ENCODE data around the gene LRRC59.
"Not testable (repeated sequence)": the region's sequence is repeated elsewhere in the genome, so short reads cannot be mapped to it uniquely, and the experiment has no call there.

The LRRC59 gene

GRCh38 chr17:50345432-50346312 lies 51.7 kb downstream of the LRRC59 start, which contains the start of gene XYLT2:
Gene XYLT2, plus strand, starts transcription at chr17:50346126. Its CDS starts 15 bp downstream, at chr17:50346141.
- no peak for DNase-seq

- no peak for DNase-seq
These were observed 52.5 kb downstream of the LRRC59 start for GRCh38 chr17:50344731-50345365.

- no peak for DNase-seq
These were observed 57.9 kb downstream of the LRRC59 start for GRCh38 chr17:50339381-50339780.

GRCh38 chr17:50338645-50339044 lies 58.7 kb downstream of the LRRC59 start:
- DNase-seq: no peak

- DNase-seq: no peak
These were observed 59.4 kb downstream of the LRRC59 start for GRCh38 chr17:50337956-50338355.

- not testable (repeated sequence) for DNase-seq
These were observed 63.8 kb downstream of the LRRC59 start for GRCh38 chr17:50333291-50334057.

- DNase-seq: no peak
These were observed 65.1 kb downstream of the LRRC59 start for GRCh38 chr17:50332196-50332595.
